Calu3 (cell line): ENCODE data around the gene EFHD2. TPM values are rescaled to one million over a fixed set of nuclear protein-coding genes. Genes with fewer than 3 reads are reported as not detected.

Source experiments
- BruUV-seq: library from RNA; stranded (reverse); fragments of 400-500 nt; replicated peaks from 2 replicates; lab custom pipeline; 2021; lab: Mats Ljungman, UMichigan
- CTCF ChIA-PET: fragments of 300-600 bp; sonication (Branson Sonifier 250); formaldehyde crosslinking; loops from one replicate; lab custom pipeline; 2022; ENCODE audit warnings: antibody characterized with exemption; lab: Charles Lee
- DNase-seq: peaks from one replicate; pipeline ENCODE4 v3.0.0; 2022
- H3K27ac Mint-ChIP-seq: one replicate; pipeline ENCODE4 v1.8.0; 2022; ENCODE audit warnings: mixed read lengths; ENCODE audit not compliant: unreplicated experiment
- H3K27me3 Mint-ChIP-seq: one replicate; pipeline ENCODE4 v1.8.0; 2022; ENCODE audit warnings: mixed read lengths; ENCODE audit not compliant: unreplicated experiment
- H3K36me3 Mint-ChIP-seq: one replicate; pipeline ENCODE4 v1.8.0; 2022; ENCODE audit warnings: mild to moderate bottlenecking, moderate library complexity, mixed read lengths; ENCODE audit not compliant: insufficient read depth, unreplicated experiment
- H3K4me1 Mint-ChIP-seq: one replicate; pipeline ENCODE4 v1.8.0; 2022; ENCODE audit warnings: mild to moderate bottlenecking, low read depth, mixed read lengths; ENCODE audit not compliant: unreplicated experiment
- H3K4me3 Mint-ChIP-seq: one replicate; pipeline ENCODE4 v1.8.0; 2022; ENCODE audit warnings: mild to moderate bottlenecking, low read depth, moderate library complexity, mixed read lengths; ENCODE audit not compliant: unreplicated experiment
- H3K9me3 Mint-ChIP-seq: one replicate; pipeline ENCODE4 v1.8.0; 2022; ENCODE audit warnings: low read depth, mixed read lengths; ENCODE audit not compliant: unreplicated experiment
- CTCF ChIP-seq: fragments of 200-600 bp; IDR thresholded peaks from one replicate; pipeline ENCODE4 v1.8.0; 2022; ENCODE audit warnings: antibody characterized with exemption; ENCODE audit not compliant: unreplicated experiment
- intact Hi-C: fragments of 100-400 bp; cut with micrococcal nuclease; formaldehyde crosslinking; loops from one replicate; pipeline ENCODE4 v1.10.0; 2022; ENCODE audit not compliant: unreplicated experiment
- total RNA-seq: library from RNA; stranded (reverse); gene quantifications from 2 replicates; pipeline ENCODE4 v1.2.3, GENCODE V29; 2022

Gene EFHD2
- total RNA-seq, 1 experiment from 2014 or later: 51.0 TPM

GRCh38 chr1:15403962-15404580 lies 5.6 kb upstream of the EFHD2 start:
- Mint-ChIP-seq H3K4me3 (no peak overlapping the region), H3K27ac (no peak overlapping the region), H3K9me3 (no peaks in the 10 kb centered on the region), H3K36me3 (peaks cover 3% of the 10 kb centered on the region), H3K4me1 (no peaks in the 10 kb centered on the region), H3K27me3 (peaks cover 14% of the 10 kb centered on the region)
- DNase-seq: no peak
- intact Hi-C loops: no loop called here
- BruUV-seq: no TSS peak
- no peak for TF ChIP-seq CTCF
- CTCF ChIA-PET: no interaction called here

GRCh38 chr1:15405106-15405850 lies 4.4 kb upstream of the EFHD2 start:
- Mint-ChIP-seq H3K27ac (no peak overlapping the region), H3K27me3 (peaks cover 14% of the 10 kb centered on the region), H3K4me1 (no peaks in the 10 kb centered on the region), H3K9me3 (no peaks in the 10 kb centered on the region), H3K4me3 (no peak overlapping the region), H3K36me3 (peaks cover 15% of the 10 kb centered on the region)
- no peak for DNase-seq
- BruUV-seq: no TSS peak
- CTCF ChIA-PET: no interaction called here
- intact Hi-C loops: no loop called here
- TF ChIP-seq CTCF: no peak

- H3K9me3 Mint-ChIP-seq: no peaks in the 10 kb centered on the region
- no peak for TF ChIP-seq CTCF
- intact Hi-C loops: no loop called here
- CTCF ChIA-PET: interaction anchor here (0.6 to 0.7 kb wide), 3 partner anchors 74 to 1791 kb away, joined by 3 to 4 read pairs (median 4); no protein-coding TSS in a partner anchor
- H3K4me1 Mint-ChIP-seq: peaks cover 4% of the 10 kb centered on the region
- no peak overlapping the region for H3K27ac Mint-ChIP-seq
- peaks cover 14% of the 10 kb centered on the region for H3K27me3 Mint-ChIP-seq
- no peak overlapping the region for H3K4me3 Mint-ChIP-seq
- no peak for DNase-seq
- H3K36me3 Mint-ChIP-seq: peaks cover 31% of the 10 kb centered on the region
- no TSS peak for BruUV-seq
These were observed 2.8 kb upstream of the EFHD2 start for GRCh38 chr1:15406614-15407559.

- no peak for TF ChIP-seq CTCF
- no peaks in the 10 kb centered on the region for H3K9me3 Mint-ChIP-seq
- peaks cover 34% of the 10 kb centered on the region for H3K36me3 Mint-ChIP-seq
- peaks cover 14% of the 10 kb centered on the region for H3K27me3 Mint-ChIP-seq
- H3K4me3 Mint-ChIP-seq: no peak overlapping the region
- H3K27ac Mint-ChIP-seq: no peak overlapping the region
- no peak for DNase-seq
- peaks cover 11% of the 10 kb centered on the region for H3K4me1 Mint-ChIP-seq
- CTCF ChIA-PET: no interaction called here
- no TSS peak for BruUV-seq
- intact Hi-C loops: no loop called here
These were observed 2.1 kb upstream of the EFHD2 start for GRCh38 chr1:15407580-15407979.
